MCF 10A (cell line): ENCODE measurements around the gene SLC9A3. TPM values are rescaled to one million over a fixed set of nuclear protein-coding genes. Genes with fewer than 3 reads are reported as not detected.

ENCODE experiments used
- BruUV-seq: library from RNA; stranded (reverse); fragments of 400-500 nt; replicated peaks from 2 replicates; lab custom pipeline; 2021; lab: Mats Ljungman, UMichigan
- CTCF ChIA-PET: fragments of 300-600 bp; sonication (Branson Sonifier 250); formaldehyde crosslinking; extraction: SDS; loops from one replicate; lab custom pipeline; 2021; ENCODE audit warnings: antibody characterized with exemption, inconsistent platforms; lab: Yijun Ruan, JAX
- POLR2A ChIA-PET: fragments of 300-600, 350-650 bp; sonication (Branson Sonifier 250); formaldehyde crosslinking; extraction: SDS; loops from one replicate; lab custom pipeline; 2020; ENCODE audit warnings: antibody characterized with exemption, inconsistent platforms; lab: Yijun Ruan, JAX
- DNase-seq: peaks from one replicate; pipeline ENCODE4 v3.0.0-alpha.2; 2018; ENCODE audit not compliant: unreplicated experiment
- H3K27ac Mint-ChIP-seq: one replicate; pipeline ENCODE4 v1.8.0; 2022; ENCODE audit warnings: mild to moderate bottlenecking, low read depth, mixed read lengths; ENCODE audit not compliant: unreplicated experiment
- H3K27me3 Mint-ChIP-seq: one replicate; pipeline ENCODE4 v1.8.0; 2022; ENCODE audit warnings: mixed read lengths; ENCODE audit not compliant: insufficient read depth, unreplicated experiment
- H3K36me3 Mint-ChIP-seq: one replicate; pipeline ENCODE4 v1.8.0; 2022; ENCODE audit warnings: mild to moderate bottlenecking, moderate library complexity, mixed read lengths; ENCODE audit not compliant: insufficient read depth, unreplicated experiment
- H3K4me1 Mint-ChIP-seq: one replicate; pipeline ENCODE4 v1.8.0; 2022; ENCODE audit warnings: mixed read lengths; ENCODE audit not compliant: insufficient read depth, unreplicated experiment
- H3K4me3 Mint-ChIP-seq: one replicate; pipeline ENCODE4 v1.8.0; 2022; ENCODE audit warnings: mild to moderate bottlenecking, moderate library complexity, mixed read lengths; ENCODE audit not compliant: unreplicated experiment
- H3K9me3 Mint-ChIP-seq: one replicate; pipeline ENCODE4 v1.8.0; 2022; ENCODE audit warnings: mixed read lengths; ENCODE audit not compliant: unreplicated experiment
- CTCF ChIP-seq: fragments of 200-600 bp; IDR thresholded peaks from one replicate; pipeline ENCODE4 v1.8.0; 2022; ENCODE audit warnings: antibody characterized with exemption, mild to moderate bottlenecking; ENCODE audit not compliant: unreplicated experiment
- intact Hi-C: fragments of 100-400 bp; cut with micrococcal nuclease; formaldehyde crosslinking; loops from 2 replicates; pipeline ENCODE4 v1.14.1; 2022
- total RNA-seq: library from RNA; stranded (reverse); gene quantifications from 2 replicates; pipeline ENCODE4 v1.2.3, GENCODE V29; 2022

Gene SLC9A3
- total RNA-seq, 1 experiment from 2014 or later, result 1.0 TPM

- DNase-seq, result no peak
- BruUV-seq, result no TSS peak
- ChIA-PET CTCF (no interaction called here), POLR2A (no interaction called here)
- H3K4me3 Mint-ChIP-seq, result no peak overlapping the region
- peaks cover 21% of the 10 kb centered on the region for H3K27me3 Mint-ChIP-seq
- H3K36me3 Mint-ChIP-seq, result no peaks in the 10 kb centered on the region
- TF ChIP-seq CTCF, result no peak
- peaks cover 21% of the 10 kb centered on the region for H3K4me1 Mint-ChIP-seq
- intact Hi-C loops, result no loop called here
- no peak overlapping the region for H3K27ac Mint-ChIP-seq
- H3K9me3 Mint-ChIP-seq, result peaks cover 14% of the 10 kb centered on the region
These were observed 6.6 kb downstream of the SLC9A3 start for GRCh38 chr5:517535-518100.

GRCh38 chr5:516980-517379 lies 7.3 kb downstream of the SLC9A3 start:
- H3K9me3 Mint-ChIP-seq, result peaks cover 14% of the 10 kb centered on the region

GRCh38 chr5:516338-516925 lies 7.8 kb downstream of the SLC9A3 start:
- H3K4me1 Mint-ChIP-seq, result peaks cover 21% of the 10 kb centered on the region
- H3K27ac Mint-ChIP-seq, result no peak overlapping the region
- no peak overlapping the region for H3K4me3 Mint-ChIP-seq
- DNase-seq, result peak; percentile 54
- POLR2A ChIA-PET, result interaction anchor here (0.5 to 2.6 kb wide), 8 partner anchors 9 to 156 kb away, joined by 3 to 16 read pairs (median 3); partner anchors contain the start of gene CEP72
- no peaks in the 10 kb centered on the region for H3K36me3 Mint-ChIP-seq
- intact Hi-C loops, result no loop called here
- peaks cover 14% of the 10 kb centered on the region for H3K9me3 Mint-ChIP-seq
- CTCF ChIA-PET, result interaction anchor here (0.6 to 1.2 kb wide), 2 partner anchors 16 to 386 kb away, joined by 4 read pairs; no protein-coding TSS in a partner anchor
- peaks cover 29% of the 10 kb centered on the region for H3K27me3 Mint-ChIP-seq
- TF ChIP-seq CTCF, result no peak
- BruUV-seq, result no TSS peak

More at GRCh38 chr5:516980-517379, 7.3 kb downstream of the SLC9A3 start:
- ChIA-PET POLR2A (interaction anchor here (0.6 to 2.6 kb wide), 5 partner anchors 27 to 156 kb away, joined by 3 to 16 read pairs (median 3); partner anchors contain the start of gene CEP72), CTCF (interaction anchor here (0.6 to 1.2 kb wide), 2 partner anchors 17 to 385 kb away, joined by 4 read pairs; no protein-coding TSS in a partner anchor)
- intact Hi-C loops, result no loop called here
- TF ChIP-seq CTCF, result no peak
- BruUV-seq, result no TSS peak
- no peak for DNase-seq
- Mint-ChIP-seq H3K27ac (no peak overlapping the region), H3K4me1 (peaks cover 21% of the 10 kb centered on the region), H3K36me3 (no peaks in the 10 kb centered on the region), H3K27me3 (peaks cover 24% of the 10 kb centered on the region), H3K4me3 (peak overlapping the region; percentile 1)

- TF ChIP-seq CTCF, result no peak
These were observed 8.9 kb downstream of the SLC9A3 start for GRCh38 chr5:515273-515836.

More at GRCh38 chr5:515273-515836, 8.9 kb downstream of the SLC9A3 start:
- ChIA-PET POLR2A (interaction anchor here (1.0 to 2.6 kb wide), 2 partner anchors 42 to 98 kb away, joined by 3 to 16 read pairs; no protein-coding TSS in a partner anchor), CTCF (interaction anchor here (0.6 to 1.0 kb wide), 3 partner anchors 21 to 143 kb away, joined by 3 to 4 read pairs (median 3); no protein-coding TSS in a partner anchor)
- Mint-ChIP-seq H3K4me3 (no peak overlapping the region), H3K27ac (no peak overlapping the region), H3K36me3 (no peaks in the 10 kb centered on the region), H3K4me1 (peaks cover 21% of the 10 kb centered on the region), H3K27me3 (peaks cover 40% of the 10 kb centered on the region), H3K9me3 (peaks cover 14% of the 10 kb centered on the region)
- intact Hi-C loops, result no loop called here
- peak; percentile 61 for DNase-seq
- no TSS peak for BruUV-seq
